Measurements from ENCODE around the gene OR2AG2.
"Not testable (repeated sequence)": the region's sequence is repeated elsewhere in the genome, so short reads cannot be mapped to it uniquely, and the experiment has no call there.

The OR2AG2 gene, protein sequence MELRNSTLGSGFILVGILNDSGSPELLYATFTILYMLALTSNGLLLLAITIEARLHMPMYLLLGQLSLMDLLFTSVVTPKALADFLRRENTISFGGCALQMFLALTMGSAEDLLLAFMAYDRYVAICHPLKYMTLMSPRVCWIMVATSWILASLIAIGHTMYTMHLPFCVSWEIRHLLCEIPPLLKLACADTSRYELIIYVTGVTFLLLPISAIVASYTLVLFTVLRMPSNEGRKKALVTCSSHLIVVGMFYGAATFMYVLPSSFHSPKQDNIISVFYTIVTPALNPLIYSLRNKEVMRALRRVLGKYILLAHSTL

DNA sequence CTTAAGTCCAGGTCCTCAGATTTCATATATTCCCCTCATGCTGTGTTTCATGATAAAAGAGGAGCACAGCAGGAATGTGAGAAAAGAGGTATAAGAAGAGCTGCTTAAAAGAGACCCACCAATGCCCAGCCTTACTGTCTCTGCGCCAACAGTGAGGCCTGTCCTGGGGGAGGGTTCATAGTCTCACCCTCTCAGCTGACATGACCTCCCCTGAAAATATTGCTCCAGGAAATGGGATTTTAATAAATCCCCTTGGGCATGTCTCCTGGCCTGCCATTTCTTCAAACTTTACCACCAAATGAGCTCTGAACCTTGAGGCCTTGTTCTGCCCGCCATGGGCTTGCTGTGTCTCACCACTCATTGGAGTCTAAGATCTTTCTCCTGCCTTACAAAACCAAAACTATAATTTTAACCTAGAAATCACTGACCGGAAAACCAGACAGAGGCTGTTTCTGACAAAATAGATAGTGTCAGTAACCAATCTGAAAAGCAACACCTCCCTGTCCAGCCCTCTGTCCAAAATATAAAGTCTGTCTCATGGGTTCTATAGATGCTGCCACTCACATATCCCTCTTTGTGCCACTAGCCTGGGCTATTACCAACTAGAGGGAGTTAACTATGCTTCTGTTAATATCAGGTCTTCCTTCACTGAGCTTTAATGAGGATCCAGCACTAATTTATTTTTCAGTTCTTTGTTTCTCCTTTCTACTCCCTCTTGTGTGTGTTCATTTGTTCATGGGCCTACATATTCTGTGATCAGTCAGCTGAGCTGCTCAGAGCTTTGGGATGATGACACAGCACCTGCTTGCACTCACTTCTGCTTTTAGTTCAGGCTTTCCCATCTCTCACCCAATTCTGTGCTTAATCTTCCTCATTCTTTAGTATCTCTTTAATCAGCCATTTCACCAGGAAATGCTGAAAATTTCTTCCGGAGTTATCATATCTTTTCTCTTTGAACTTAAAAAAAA is at the start of gene OR2AG2:
Gene OR2AG2 (minus strand): TSS at position 51 of the 968 bp plus-strand sequence. CDS start 3,019 bp downstream, outside the sequence.
- no peak for DNase-seq

DNA sequence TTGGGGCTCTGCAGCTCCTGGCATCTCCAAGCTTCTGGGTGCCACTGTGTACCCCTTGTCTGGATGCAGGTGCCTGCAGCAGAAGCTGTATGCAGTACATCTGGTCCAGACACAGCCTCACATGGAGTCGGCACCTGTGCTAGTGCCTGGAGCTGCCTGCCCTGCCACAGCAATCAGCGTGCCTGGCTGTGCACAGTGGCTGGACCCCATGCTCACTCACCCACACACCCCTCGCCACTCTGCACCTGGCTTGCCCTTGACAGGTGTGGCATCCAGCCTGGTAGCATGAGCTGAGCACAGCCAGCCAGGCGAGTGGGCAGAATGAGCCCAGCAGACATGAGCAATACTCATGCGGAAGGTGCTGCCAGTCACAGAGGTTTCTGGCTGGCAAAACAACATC is 47.2 kb upstream of the OR2AG2 start:
- no peak for DNase-seq

DNA sequence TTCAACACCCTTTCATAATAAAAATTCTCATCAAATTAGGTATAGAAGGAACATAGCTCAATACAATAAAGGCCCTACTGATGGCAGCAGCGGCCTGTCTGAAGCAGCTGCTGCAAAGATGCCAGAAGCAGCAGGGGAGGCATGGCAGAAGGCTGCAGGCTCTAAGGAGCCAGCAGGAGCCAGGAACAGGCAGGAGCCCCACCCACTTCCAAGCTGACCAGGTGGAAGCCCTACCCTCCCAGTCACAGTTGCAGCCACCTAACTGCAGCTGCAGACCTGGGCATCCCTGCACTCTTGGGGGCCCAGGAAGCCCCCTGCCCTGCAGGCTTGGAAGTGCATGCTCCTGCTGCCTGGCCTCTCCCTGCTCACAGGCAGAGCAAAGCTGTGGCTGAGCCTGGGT is 45.9 kb upstream of the OR2AG2 start:
- no peak for DNase-seq

DNA sequence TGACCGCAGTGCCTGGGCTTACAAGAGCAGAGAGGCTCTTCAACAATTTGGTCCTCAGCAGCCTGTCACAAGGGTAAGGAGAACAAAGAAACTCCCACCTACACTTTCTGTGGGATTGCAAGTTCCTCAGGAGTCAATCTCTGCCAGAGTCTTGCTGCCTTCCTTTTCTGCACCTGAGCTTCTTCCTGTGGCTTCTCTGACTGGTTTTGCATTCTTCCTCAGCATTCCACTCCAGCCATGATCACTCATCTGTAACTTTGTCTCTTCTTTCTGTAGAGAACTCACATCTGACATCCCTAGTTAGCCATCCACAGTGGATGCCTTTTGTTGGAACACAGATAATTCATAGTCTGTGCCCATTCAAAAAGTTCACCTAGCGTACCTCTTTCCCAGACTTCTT is 41.9 kb upstream of the OR2AG2 start:
- DNase-seq: no peak

DNA sequence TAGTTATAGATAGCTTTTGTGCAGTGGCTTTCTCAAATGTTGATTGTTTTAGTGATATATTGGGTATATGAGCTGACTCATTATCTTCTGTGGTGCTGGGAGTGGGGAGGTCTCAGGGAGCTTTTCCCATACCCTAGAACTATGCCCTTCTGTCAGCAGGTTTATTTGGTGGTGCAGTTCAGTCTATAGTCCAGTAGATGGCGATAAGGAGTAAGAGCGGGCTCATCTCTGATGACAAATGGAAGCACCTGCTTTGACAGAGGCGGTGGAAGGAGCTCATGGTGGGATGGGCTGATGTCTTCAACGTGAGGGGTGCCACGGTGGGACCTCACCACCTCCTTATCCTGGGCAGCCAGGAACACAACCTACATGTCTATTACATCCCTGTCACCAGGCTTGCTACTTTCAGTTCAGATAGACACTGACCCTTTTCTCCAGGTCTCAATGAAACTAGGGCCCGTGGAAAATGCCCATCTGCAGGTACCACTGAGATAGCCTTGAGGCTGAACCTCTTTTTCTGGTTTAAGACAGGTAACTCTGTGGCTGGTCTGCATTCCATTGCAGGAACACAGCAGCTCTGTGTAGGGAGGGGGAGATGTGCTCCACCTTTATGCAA is 40.7 kb upstream of the OR2AG2 start:
- DNase-seq: peak; percentile 50

DNA sequence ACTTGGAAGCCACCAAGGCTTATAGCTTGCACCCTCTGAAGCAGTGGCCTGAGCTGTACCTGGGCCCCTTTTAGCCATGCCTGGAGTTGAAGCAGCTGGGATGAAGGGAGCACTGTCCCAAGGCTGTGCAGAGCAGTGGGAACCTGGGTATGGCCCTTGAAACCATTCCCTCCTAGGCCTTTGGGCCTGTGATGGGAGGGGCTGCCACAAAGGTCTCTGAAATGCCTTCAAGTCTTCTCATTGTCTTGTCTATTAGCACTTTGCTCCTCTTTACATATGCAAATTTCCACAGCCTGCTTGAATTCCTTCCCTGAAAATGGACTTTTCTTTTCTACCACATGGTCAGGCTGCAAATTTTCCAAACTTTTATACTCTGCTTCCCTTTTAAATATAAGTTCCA is 29.3 kb upstream of the OR2AG2 start:
- DNase-seq: not testable (repeated sequence)

DNA sequence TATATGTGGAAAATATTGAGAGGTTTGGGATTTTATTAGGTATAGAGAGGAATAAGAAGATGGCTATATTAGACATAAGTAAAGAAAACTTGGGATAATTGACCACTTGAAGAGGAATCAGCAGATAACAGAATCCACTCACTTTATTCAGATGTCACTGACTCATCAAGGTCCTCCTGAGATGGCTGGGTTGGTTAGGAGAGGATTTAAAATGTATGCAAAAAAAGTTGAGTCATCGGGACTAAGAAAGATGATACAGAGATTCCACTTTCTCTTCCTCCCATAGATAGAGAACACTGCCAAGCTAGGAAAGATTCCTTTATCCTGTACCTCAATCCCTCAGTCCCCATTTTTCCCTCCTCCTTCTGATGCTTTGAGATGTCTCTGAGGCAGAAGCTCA is 27.6 kb upstream of the OR2AG2 start, which contains the start of gene OR6A2:
Gene OR6A2 (minus strand): TSS at position 288 of the 400 bp plus-strand sequence. CDS start 3,981 bp downstream, outside the sequence.
- DNase-seq: peak; percentile 54

DNA sequence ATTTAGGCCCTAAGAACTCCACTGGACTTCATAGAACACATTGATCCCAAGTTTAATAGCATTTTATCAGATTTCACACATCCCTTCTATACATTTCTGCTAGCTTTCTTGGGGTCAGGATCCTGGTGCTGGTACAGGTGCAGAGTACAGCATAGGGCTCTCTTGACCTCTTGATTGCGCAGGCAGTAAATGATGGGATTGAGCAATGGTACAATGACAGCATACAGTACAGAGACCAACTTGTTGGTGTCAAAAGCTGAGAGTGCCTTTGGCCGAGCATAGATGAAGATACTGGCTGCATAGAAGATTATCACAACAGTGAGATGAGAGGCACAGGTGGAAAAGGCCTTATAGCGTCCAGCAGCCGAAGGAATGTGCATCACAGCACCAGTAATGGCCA is 22.9 kb upstream of the OR2AG2 start:
- DNase-seq: no peak

DNA sequence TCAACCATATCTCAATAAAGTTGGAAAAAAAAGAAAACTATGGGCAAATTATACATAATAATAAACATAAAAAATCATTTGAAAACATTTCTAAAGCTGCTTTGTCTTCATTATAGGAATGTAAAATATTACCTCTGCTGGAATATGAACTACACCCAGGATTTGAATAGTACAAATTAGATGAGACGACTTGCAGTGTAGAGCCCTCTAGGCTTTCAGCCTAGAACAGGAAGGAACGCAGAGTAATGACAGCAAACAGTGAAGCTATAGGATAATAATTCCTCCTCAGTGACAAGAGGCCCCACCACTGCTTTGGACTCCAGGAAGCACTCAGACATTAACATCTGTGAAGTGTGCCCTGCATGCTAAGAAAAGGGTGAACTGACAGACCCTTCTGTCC is 18.8 kb upstream of the OR2AG2 start:
- no peak for DNase-seq

DNA sequence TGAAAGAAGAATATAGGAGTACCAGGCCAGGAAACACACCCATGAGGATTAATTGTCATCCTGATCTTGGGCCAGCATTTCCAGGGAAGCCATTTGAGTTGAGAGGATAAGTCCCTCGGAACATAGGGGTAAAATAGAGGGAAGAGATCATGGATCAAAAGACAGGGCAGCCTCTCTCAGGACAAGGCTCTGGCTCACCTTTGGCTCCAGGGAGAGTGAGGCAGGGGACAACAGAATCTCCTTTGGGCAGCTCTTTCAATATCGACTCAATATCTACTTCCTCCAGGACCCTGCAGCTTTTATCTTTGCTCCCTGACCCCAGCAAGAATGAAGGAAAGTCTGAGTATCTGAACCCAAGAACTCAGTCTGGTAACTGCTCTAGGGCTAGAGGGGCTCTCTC is 10.9 kb upstream of the OR2AG2 start, which contains the start of gene OR2AG1:
Gene OR2AG1 (plus strand): TSS at position 301 of the 400 bp plus-strand sequence. CDS start 2,018 bp downstream, outside the sequence.
- no peak for DNase-seq

DNA sequence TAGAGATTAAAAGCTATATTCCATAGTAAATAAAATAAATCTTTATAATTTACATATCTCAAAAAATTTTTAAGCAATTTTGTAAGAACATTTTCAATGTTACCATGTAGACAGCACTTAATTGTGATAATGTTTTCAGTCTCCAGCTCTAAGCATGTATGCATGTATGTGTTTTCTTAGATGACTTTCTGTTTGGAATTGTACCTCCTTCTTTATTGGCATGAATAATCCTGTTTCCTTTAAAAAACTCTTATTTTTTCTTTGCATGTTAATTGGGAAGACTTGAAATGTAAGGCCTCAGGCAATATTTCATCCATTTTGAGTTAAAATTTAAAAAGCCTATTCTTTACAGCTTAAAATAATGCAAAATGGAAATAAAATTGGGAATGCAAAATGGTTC is 9.1 kb upstream of the OR2AG2 start:
- no peak for DNase-seq

DNA sequence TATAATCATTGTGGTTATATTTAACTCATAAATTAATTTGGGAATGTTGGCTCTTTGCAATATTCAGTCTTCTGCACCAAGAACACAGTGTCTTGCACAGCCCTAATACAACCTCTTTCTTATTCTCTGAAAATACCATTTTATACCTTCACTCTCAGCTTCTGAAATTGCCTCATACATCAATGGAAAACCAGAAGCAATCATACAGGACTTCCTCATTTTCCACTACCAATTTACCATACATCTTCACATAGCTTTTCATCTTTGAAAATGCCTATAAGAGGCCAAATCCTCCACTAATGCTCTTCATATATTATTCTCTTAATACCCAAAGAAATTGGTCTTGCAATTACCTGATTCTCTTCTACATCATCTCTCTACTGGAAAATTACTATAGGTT is 6.7 kb upstream of the OR2AG2 start:
- no peak for DNase-seq

DNA sequence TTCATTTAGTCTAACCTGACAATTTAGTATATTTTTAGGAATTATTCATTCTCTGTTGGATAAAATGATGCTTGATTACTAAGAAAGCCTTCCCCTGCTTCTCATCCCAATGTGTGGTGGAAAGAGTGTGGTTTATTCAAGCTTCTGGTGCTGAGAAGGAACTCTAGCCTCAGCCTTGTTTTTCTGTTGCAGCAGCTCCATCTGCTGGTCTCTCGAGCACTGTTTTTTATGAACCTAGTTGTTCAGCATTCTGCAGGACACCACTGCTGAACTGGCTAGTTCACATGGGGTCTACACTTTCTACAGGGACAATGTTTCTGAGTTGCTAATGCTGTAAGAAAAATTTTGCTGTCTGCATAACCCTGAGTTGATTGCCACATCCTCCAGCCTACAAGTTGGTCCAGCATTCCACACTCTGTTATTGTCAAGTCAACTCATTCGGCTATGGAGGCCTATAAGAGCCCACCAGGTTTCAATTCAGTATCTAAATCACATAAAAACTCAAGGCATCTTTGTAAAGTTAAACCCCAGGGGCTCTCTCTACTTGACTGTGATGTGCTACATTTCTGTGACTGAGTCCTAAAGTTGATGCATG is 14.3 kb downstream of the OR2AG2 start:
- peak; percentile 53 for DNase-seq

DNA sequence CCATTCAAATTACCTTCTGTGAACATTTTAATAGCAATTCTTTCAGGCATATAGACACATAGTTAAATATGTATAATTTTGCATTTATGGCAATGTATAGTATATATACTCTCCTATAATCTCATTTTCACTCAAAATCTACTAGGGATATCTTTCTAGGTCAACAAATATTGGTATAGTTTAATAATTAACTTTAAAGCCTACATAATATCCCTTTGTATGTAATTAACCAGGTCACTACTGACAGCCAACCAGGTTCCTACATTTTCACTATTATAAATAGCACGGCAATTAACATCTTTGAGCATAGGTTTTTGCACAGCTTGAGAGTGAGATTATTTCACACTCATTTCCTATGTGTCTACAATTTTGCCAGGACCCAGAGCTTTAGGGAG is 15.8 kb downstream of the OR2AG2 start:
- DNase-seq: no peak

DNA sequence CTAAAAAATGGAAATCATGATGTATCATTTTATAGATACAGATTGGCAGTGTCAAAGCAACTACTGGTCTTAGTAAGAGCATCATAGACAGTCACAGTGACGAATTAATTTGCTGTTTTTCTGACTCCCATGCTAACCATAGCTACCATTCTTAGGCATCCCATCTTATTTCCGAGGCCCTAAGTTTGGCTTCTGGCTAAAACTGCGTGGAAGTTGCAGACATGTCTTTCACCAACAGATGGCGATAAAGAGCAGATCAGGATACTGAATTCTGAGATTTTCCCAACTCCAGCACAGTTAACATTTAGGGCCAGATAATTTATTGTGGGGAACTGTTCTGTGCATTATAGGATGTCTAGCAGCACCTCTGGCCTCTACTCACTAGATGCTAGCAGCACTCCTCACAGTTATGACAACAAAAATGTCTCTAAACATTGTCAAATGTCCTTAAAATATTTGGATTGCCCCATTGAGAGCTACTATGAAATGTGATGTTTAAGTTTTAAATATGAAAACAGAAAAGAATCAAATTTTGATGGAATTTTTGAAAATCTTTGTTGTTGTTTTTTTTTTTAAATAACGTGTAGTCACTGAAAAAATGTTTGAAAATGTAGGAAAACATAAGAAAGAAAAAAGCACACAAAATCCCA is 16.3 kb downstream of the OR2AG2 start:
- DNase-seq: peak; percentile 38

DNA sequence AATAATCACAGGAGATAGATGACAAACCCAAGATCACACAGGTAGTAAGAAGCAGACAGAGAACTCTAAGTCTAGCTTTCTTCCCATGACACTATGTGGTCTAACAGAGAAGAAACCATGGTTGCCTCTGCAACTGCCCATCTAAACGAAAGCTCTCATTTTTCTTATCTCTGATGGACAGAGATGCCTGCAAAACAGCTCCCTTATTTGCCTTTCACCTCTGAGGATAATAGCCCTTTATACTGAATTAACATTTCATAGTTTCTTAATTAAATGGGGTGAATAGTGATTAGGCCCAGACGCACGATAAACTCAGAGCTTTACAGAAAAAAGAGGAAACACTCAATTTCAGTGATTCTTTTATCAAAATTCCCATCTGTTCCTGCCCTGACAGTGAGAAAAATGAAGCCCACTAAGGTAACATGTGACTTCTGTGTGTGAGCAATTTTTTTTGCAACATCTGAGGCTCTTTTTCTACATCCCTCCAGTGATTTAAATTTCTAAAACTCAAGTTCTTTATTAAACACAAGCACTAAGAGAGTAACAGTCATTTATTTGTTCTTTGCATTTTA is 24.6 kb downstream of the OR2AG2 start:
- DNase-seq: no peak

DNA sequence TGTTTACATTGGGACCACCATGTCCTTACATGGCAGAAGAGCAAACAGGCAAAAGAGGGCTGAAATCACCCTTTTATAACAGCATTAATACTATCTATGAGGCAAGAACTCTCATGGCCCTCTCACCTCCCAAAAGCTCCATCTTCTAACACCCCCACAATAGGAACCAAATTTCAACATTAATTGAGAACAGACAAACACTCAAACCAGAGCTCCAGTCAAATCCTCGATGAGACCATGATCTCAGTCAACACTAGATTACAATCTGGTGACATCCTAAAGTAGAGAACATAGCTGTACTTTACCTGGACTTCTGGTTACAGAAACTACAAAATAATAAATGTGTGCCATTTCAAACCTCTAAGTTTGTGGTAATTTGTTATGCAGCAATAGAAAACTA is 25.1 kb downstream of the OR2AG2 start:
- no peak for DNase-seq

DNA sequence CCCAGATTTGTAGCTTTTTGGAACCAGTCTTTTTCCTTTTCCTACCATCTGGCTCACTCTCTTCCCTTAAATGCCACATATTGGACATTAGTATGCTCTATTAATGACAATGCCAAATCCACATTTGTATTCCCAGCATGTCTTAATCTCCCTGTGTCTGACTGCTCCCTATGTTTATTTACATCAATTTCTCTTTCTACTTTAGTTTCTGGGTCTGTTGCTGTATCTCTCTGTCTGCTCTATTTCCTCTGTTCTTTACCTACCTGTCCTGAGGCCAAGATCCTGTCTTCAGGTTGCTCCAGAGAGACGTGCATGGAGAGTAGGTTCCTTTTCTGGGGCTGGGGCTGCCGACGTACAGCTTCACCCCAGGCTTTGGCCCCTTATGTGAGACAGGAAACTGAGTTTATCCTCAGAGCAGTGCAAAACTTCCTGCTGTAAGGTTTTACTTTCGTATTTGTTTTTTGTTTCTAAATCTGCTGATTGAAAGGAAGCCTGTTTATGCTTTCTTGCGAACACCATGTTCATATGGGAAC is 25.6 kb downstream of the OR2AG2 start:
- DNase-seq: no peak

DNA sequence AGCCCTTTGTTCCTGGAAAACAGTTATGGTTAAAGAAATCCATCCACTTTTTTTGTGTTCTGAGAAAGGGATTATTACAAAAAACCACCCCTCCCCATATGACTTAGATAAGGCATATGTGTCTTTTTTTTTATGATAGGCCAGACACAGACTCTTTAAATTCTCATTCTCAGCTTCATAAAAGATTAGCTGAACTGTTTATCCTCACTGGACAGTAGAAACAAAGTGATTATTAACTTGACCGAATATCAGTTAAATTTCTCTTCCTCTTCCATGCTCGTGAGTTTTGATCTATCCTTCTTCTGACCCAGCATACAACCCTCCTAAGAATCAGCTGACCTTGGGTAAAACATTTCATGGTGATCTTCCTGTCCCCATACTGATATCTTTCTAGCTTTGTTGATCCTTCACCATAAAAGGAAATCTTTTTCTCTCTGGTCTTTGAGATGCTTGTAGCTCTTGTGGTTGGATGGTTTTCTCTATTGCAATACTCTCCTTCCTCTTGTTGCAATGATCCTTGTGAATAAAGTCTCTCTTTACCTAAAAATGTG is 26.2 kb downstream of the OR2AG2 start:
- no peak for DNase-seq

DNA sequence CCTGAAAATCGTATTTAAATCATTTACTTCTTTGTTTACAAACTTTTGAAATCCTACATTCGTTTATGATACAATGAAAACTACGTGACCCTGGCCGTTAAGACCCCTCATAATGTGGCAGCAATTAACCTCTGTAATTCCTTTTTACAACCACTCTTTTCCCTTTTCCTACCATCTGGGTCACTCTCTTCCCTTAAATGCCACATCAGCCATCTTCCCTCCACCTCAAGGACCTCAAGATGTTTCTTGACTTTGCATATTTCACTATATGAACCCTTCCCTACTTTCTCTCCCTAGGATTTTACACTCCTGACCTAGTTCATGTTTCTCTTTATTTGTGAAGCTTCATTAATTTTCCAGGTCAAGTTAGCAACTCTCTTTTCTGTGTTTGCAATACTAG is 26.8 kb downstream of the OR2AG2 start:
- no peak for DNase-seq

DNA sequence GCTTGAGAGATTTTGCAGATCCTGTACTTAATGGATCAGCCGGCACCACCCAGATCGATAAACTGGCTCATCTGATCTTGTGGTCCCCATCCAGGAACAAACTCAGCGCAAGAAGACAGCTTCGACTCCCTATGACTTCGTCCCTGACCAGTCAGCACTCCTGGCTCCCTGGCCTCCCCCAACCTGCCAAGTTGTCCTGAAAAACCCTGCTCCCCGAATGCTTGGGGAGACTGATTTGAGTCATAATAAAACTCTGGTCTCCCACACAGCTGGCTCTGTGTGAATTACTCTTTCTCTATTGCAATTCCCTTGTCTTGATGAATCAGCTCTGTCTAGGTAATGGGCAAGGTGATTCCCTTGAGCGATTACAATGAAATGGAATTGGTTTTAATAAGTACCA is 29.5 kb downstream of the OR2AG2 start:
- no peak for DNase-seq
